Measurements from ENCODE around the gene LNX2. TPM values are rescaled to one million over a fixed set of nuclear protein-coding genes. Genes with fewer than 3 reads are reported as not detected.
A peak's percentile ranks its signal among the peaks of the same experiment; 100 is the strongest.

Gene LNX2
- total and polyA plus RNA-seq, 2 of the 4 experiments (the other 2 are of a cell fraction) = 3.1 to 7.2 TPM

- no peak overlapping the region for H3K18ac ChIP-seq (ENCODE audit: low read depth, low read length)
- WGBS, 2 experiments (ENCODE audit: extremely low coverage in 2 of 2, insufficient read length in 1 of 2) = no CpG with 5 or more reads among the region's 4 CpGs
- POLR2A ChIA-PET (ENCODE audit: unreplicated experiment) = no interaction called here
- H2AK9ac ChIP-seq (replicated peaks; ENCODE audit: low read depth, low read length, poor library complexity) = no peak overlapping the region
- H2AK5ac ChIP-seq (ENCODE audit: low read depth, low read length) = no peak overlapping the region
- H3K79me1 ChIP-seq (ENCODE audit: low read depth in 1 of 2, low read length in 2 of 2) = peaks cover 8 to 17% of the 10 kb centered on the region in 2 experiments; a peak in 3 of 4 replicates
- H3K9me3 ChIP-seq (ENCODE audit: control insufficient read depth, insufficient read depth, low read length) = no peaks in the 10 kb centered on the region
- no peak overlapping the region for H2BK15ac ChIP-seq (ENCODE audit: low read depth, low read length)
- H3K36me3 ChIP-seq (ENCODE audit: control insufficient read depth, insufficient read depth, low read length) = no peaks in the 10 kb centered on the region
- H3K4me3 ChIP-seq (ENCODE audit: insufficient read depth, low read depth, low read length) = no peak overlapping the region
- H2BK5ac ChIP-seq (ENCODE audit: low read depth, low read length, poor library complexity, severe bottlenecking) = no peak overlapping the region
- no peak overlapping the region for H3K27ac ChIP-seq (ENCODE audit: insufficient read depth, low read length)
- H3K9ac ChIP-seq (ENCODE audit: low read depth, low read length) = no peak overlapping the region
- no peaks in the 10 kb centered on the region for H3K27me3 ChIP-seq (ENCODE audit: control insufficient read depth, insufficient read depth, low read length)
- H3K4me1 ChIP-seq (ENCODE audit: control insufficient read depth, insufficient read depth, low read length) = peaks cover 3% of the 10 kb centered on the region
- H2BK120ac ChIP-seq (ENCODE audit: low read depth, low read length) = no peak overlapping the region
- peak overlapping the region; percentile 19; the same call in 1 of the 2 replicates for H3K4me2 ChIP-seq (ENCODE audit: low read depth, low read length)
- TF ChIP-seq POLR2A (IDR thresholded peaks at IDR 0.05; ENCODE audit: low read depth, low read length) (no peak), MAZ (IDR thresholded peaks at IDR 0.05; ENCODE audit: borderline replicate concordance, low read depth, low read length) (no peak), CHD1 (IDR thresholded peaks at IDR 0.05; ENCODE audit: low read depth, low read length) (no peak), CEBPB (IDR thresholded peaks at IDR 0.05; ENCODE audit: low read depth, low read length) (no peak)
- TF ChIP-seq, protein P1, sequence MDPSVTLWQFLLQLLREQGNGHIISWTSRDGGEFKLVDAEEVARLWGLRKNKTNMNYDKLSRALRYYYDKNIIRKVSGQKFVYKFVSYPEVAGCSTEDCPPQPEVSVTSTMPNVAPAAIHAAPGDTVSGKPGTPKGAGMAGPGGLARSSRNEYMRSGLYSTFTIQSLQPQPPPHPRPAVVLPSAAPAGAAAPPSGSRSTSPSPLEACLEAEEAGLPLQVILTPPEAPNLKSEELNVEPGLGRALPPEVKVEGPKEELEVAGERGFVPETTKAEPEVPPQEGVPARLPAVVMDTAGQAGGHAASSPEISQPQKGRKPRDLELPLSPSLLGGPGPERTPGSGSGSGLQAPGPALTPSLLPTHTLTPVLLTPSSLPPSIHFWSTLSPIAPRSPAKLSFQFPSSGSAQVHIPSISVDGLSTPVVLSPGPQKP (IDR thresholded peaks at IDR 0.05; ENCODE audit: borderline replicate concordance, low read depth, low read length) = no peak
- H3K23ac ChIP-seq (ENCODE audit: low read depth, low read length) = no peak overlapping the region
- H4K5ac ChIP-seq (ENCODE audit: low read depth, low read length) = no peak overlapping the region
- no peak overlapping the region; a peak in 1 of 4 replicates for H4K8ac ChIP-seq (ENCODE audit: low read depth in 2 of 2, low read length in 2 of 2)
- in situ Hi-C loops (cut with MboI; ENCODE audit: low sequenced_read_pairs) = no loop called here
- no peak overlapping the region for H2AFZ ChIP-seq (replicated peaks; ENCODE audit: low read length, poor library complexity)
- H3K9me1 ChIP-seq (ENCODE audit: insufficient read depth, low read length) = 0 out of 2 replicates have a peak, but pooled peaks cover under 1% of the 10 kb centered on the region
- no peak for DNase-seq
- H4K20me1 ChIP-seq (ENCODE audit: insufficient read depth, low read length) = no peaks in the 10 kb centered on the region
- dilution Hi-C loops (cut with HindIII; ENCODE audit: low sequenced_read_pairs, unreplicated experiment) = no loop called here
- no peak overlapping the region for H3K14ac ChIP-seq (replicated peaks; ENCODE audit: low read depth, low read length)
- no peak overlapping the region for H3K4ac ChIP-seq (ENCODE audit: low read depth, low read length)
- ATAC-seq (ENCODE audit: low read depth) = peak; percentile 40
- CTCF ChIA-PET = no interaction called here
- H4K91ac ChIP-seq (ENCODE audit: insufficient read depth, low read depth, low read length) = no peak overlapping the region
- intact Hi-C loops (cut with micrococcal nuclease) = no loop called here
- no peak overlapping the region for H3K56ac ChIP-seq (ENCODE audit: extremely low read depth, insufficient read depth, low read length)
- no peak overlapping the region for H2BK20ac ChIP-seq (ENCODE audit: low read depth, low read length)
- no TSS peak for BruUV-seq (replicated peaks)
Observed at GRCh38 chr13:27583645-27584044, 36.7 kb downstream of the LNX2 start.
